MM.1S (cell line): ENCODE results near the gene NAALADL2.

ENCODE experiments used
- CTCF ChIP-seq: fragments of 300-600 bp; sonication (generic); IDR thresholded peaks from 2 replicates; pipeline ENCODE4 v1.5.1; 2016; ENCODE audit warnings: antibody characterized with exemption, low read length, mixed read lengths
- EZH2 ChIP-seq: fragments of 300-600 bp; sonication (generic); optimal IDR thresholded peaks from 2 replicates; pipeline ENCODE3; 2017; ENCODE audit warnings: low read depth, mild to moderate bottlenecking, antibody characterized with exemption, low read length, mixed read lengths
- EZH2phosphoT487 ChIP-seq: fragments of 300-600 bp; sonication (generic); IDR thresholded peaks from 2 replicates; pipeline ENCODE4 v1.6.1; 2018; ENCODE audit warnings: antibody characterized with exemption, low read length

DNA sequence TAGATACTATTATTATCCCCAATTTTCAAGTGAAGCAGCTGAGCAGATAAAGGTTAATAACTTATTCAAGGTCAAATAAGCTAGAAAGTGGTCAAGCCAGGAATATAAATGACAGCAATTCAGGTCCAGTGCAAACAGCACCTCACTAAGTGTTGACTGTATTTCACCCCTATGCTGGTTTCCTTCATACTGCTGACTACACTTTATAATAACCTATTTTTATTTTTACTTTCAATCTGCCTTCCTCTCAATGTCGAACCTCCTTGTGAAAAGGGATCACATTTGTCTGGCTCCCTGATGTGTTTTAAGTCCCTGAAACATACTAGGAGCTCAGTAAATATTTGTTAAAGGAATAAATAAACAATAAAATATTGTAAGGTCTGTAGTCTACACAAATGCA is 146.1 kb downstream of the NAALADL2 start:
- TF ChIP-seq CTCF, result no peak
- no peak for TF ChIP-seq EZH2
- TF ChIP-seq EZH2phosphoT487, result no peak
